Effector CD8-positive, alpha-beta T cell (primary cell): ENCODE results near the gene CIRBP.
"Not testable (repeated sequence)": the region's sequence is repeated elsewhere in the genome, so short reads cannot be mapped to it uniquely, and the experiment has no call there.

ENCODE experiments used
- DNase-seq: peaks from one replicate; lab custom pipeline; 2025; lab: John Stamatoyannopoulos, UW

The CIRBP gene

GRCh38 chr19:1243768-1244692 is 25.1 kb upstream of the CIRBP start:
- DNase-seq: peak; percentile 77

DNA sequence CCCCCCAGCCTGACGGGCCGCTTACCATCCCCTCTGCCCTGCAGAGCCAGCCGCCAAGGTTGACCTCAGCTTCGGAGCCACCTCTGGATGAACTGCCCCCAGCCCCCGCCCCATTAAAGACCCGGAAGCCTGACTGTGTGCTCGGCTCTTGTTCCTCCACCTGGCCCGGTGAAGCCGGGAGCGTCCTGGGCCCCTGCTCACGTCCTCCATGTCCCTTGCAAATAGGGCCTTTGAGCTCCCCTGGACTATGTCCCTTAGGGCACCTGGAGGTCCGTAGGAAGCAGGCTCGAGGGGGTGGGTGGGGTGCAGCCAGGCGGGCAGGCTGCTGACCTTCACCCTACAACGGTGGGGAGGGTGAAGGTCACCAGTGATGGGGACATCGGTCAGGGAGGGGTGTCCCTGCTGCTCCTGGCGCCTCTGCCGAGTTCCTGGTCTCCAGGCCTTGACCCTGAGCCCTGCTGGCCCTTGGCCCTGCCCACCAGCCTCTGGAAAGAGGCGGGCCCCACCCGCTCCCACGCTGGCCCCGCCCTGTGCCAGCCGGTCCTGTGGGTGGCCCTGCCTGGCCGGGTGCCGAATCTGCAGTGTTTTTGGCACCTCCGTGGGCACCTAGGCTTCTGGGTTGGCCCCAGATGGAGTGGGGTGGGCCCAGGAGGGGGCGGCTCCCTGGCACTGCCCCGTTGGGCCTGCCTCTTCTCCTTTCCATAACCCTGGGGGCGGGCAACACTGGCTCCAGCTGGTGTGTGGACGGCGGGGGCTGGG is 24.3 kb upstream of the CIRBP start:
- no peak for DNase-seq

- DNase-seq: no peak
Observed at GRCh38 chr19:1245494-1246264, 23.5 kb upstream of the CIRBP start.

DNA sequence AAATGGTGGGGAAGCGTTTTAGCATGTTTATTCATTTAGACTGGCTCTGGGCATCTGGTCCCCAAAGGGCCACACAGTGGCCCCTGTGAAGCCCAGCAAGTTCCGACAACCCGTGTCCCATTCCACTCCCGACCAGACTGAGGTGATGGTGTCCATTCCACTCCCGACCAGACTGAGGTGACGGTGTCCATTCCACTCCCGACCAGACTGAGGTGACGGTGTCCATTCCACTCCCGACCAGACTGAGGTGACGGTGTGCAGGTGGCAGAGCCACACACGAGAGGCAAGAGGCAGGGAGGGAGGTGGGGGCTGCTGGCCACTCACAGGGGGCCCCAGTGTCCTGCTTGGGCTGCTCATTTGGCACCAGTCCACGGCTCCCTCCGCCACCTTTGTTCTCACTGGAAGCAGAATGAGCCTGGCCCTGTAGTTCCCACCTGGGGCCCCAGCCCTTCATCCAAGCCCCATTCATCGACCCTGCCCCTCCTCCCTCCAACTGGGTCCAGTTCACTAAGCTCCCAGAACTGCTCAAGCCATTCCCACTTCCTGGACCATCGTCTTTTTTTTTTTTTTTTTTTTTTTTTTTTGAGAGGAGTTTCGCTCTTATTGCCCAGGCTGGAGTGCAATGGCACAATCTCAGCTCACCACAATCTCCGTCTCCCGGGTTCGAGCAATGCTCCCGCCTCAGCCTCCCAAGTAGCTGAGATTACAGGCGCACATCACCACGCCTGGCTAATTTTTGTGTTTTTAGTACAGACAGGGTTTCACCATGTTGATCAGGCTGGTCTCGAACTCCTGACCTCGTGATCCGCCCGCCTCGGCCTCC is 22.7 kb upstream of the CIRBP start:
- DNase-seq: not testable (repeated sequence)

DNA sequence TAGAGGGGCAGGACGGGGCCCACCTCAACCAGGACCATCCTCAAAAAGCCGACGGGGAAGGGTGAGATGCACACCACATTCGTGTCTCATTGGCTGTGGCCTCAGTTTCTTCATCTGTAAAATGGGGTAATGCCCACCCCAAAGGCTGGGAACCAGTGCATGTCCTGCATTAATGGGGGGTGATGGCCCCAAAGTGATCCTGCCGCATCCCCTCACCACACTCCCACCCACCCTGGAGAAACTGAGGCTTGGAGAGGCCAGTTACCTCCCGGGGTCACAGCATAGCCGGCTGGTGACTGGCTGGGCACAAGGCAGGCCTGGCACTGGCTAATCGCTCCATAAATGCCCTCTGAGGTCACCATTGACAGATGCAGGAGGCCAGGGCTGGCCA is 21.4 kb upstream of the CIRBP start:
- no peak for DNase-seq

DNA sequence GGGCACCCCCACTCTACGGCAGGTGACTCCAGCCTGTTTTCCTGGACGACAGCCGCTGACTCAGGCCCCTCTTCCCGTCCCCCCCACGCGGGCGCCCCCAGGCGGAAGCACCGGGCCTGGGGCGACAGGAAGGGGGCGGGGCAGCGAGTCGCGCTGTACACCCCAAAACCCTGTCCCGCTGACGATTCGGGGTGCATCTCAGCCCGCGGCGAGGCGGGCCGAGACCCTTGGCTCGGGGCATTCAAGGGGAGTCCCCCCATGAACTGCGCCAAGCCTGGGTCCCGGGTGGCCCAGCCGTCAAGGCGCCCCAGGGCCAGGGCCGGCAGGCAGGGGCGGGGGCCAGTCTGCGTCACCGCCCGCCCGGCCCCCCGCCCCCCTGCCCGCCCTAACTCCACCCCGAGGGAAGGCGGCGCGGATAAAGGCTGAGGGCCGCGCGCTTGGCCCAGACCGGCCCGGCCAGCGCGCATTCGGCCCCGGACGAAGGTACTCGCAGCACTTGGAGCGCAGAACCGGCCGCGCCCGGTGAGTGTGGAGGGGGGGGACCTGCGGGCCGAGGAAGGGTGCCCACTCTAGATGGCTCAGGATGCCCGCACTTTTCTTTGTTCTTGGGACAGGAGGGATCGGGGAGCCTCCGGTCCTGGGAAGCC is 20.9 kb upstream of the CIRBP start, which contains the start of gene MIDN:
TSS of gene MIDN (plus strand) at position 445 of the 647 bp plus-strand sequence. CDS start 1,714 bp downstream, outside the sequence.
- peak; percentile 54 for DNase-seq

- peak; percentile 77 for DNase-seq
Observed at GRCh38 chr19:1248786-1249297, 20.3 kb upstream of the CIRBP start.

- peak; percentile 92 for DNase-seq
Observed at GRCh38 chr19:1249298-1249989, 19.7 kb upstream of the CIRBP start.

DNA sequence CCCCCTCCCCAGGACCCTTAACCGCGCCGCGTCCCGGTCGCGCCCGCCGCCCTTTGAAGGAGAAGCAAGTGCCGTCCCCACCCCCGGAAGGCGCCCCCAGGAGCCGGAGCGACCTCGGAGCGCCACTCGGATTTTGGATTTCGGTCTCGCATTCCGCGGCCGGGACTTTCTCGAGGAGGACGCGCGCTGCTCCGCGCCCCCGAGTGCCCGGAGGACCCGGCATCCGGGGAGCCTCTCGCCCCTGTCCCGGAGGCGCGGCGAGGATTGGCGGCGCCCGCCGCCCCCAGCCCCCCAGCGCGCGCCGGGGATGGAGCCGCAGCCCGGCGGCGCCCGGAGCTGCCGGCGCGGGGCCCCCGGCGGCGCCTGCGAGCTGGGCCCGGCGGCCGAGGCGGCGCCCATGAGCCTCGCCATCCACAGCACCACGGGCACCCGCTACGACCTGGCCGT is 19.1 kb upstream of the CIRBP start:
- DNase-seq: no peak

GRCh38 chr19:1250437-1251260 is 18.5 kb upstream of the CIRBP start:
- peak; percentile 50 for DNase-seq

DNA sequence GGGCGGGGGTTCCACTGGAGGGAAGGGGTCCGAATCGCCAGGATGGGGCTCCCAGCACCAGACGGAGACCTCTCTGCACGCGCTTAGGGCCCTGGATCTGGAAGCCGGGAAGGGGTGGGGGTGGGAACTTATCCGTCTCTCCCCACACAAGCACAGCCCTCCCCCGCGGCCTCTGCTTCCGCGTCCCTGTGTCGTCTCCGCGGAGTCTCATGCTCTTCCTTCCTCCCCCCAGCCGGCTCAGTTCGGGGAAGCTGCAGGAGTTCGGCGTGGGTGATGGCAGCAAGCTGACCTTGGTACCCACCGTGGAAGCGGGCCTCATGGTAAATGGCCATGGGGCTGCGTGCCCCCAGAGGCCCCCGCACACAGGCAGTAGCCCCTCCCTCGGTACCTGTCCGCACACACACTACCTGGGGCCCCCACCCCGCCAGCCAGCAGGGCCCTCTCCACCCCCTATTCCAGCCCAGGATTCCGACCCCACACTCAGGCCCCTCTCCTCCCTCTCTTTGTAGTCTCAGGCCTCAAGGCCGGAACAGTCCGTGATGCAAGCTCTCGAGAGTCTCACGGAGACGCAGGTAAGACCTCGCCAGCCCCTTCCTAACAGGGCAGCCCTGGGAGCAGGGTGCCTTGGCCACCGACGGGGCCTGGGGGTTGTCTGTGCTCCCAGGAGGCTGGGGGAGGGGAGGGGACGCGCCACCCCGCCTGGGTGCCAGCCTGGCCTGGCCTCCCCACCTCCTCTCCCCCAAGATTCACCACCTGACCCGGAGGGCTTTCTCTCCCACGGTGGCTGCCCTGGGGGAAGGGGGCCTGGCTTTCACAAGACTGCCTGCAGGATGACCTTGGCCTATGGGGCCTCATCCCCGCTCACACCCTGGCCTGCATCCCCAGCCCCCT is 17.6 kb upstream of the CIRBP start:
- DNase-seq: peak; percentile 58

DNA sequence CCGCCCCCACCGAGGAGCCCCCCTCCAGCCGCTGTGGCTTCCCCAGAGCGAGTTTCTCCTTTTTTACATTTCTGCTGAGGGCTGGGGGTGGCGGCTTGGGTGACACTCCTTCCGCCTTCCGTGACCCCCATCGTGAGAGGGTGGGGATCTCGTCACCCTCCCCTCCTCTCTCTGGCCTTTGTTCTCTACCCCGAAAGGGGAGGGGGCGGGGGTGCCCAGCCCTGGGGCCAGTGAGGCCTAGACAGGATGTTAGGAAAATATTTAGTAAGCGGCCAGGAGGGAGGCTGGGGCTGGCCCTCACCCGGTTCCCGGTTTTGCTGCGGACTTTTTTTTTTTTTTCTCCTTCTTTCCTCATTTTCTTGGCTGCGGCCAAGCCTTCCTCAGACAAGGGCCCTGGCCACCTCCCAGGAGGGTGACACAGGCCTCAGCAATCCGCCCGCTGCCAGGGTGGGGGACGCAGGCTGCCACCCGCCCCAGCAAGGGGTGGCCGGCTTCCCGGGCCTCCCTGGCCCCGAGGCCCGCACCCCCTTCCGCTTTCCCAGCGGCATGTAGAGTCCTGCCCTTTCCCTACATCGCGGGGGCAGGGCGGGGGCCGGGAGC is 16.8 kb upstream of the CIRBP start:
- peak; percentile 55 for DNase-seq

DNA sequence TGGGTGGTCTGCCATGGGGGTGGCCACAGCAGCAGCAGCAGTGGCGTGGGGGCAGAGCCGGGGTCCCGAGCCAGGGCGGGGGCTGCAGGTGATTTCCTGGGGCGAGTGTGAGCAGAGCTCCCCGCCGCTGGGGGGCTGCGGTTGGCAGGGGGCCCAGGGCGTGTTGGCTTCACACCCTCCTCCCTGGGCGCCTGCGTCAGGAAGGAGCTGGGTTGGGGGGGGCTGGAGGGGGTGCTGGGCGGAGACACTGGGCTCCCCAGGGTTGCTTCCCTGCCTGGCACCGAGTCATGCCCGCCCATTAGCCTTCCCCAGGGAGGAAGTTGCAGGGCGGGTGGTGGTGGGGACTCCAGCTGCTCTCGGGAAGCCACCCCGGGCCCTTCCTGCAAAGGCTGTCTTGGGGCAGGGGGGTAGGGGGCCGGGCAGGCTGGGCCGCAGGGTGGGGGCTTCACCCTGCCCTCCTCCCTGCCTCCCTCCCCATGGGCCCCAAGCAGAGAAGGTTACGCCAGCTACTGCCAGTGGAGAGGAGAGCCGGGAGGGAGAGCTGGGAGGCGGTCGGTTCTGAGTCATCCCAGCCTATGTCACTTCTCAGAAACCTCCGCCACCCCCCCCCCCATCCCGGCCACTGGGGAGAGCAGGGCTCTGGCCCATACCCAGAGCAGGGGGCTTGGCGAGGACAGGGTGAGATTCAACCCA is 16.2 kb upstream of the CIRBP start:
- DNase-seq: peak; percentile 75

DNA sequence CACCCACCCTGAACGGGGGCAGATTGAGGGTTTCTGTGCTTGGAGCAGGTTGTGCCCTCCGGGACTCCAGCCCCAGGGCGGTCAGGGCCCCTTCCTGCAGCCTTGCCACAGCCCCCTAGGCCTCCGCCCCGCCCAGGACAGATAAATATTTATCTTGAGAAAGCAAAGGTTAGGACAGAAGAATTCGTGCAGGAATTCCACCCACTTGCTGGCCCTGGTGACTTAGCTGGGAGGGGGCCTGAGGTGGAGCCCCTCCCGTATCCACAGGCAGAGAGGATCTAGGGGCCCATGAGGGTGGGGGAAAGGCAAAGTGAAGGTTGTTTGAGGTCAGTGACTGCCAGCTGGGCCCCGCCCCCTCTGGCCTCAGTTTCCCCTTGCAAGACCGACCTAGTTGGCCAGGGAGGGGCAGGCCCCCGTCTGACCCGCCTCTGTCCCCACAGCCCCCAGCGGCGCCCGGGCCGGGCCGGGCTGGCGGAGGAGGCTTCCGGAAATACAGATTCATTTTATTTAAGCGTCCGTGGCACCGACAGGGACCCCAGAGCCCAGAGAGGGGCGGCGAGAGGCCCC is 15.5 kb upstream of the CIRBP start:
- DNase-seq: no peak

- no peak for DNase-seq
Observed at GRCh38 chr19:1254081-1254527, 15.0 kb upstream of the CIRBP start.

GRCh38 chr19:1254530-1255185 is 14.5 kb upstream of the CIRBP start:
- DNase-seq: no peak
